Right renal pelvis (tissue), 4 donors: Measurements from ENCODE around the gene CPEB3. TPM values are rescaled to one million over a fixed set of nuclear protein-coding genes. Genes with fewer than 3 reads are reported as not detected.

Experiments
- DNase-seq, 4 donors: peaks; one replicate each; pipeline ENCODE4 v3.0.0-alpha.2; 2013; ENCODE audit warnings: low read depth in 4 of 4, low spot score in 3 of 4, missing footprints in 1 of 4
- polyA plus RNA-seq, 4 donors: library from polyadenylated mRNA; unstranded; fragments of 120-200 nt; gene quantifications; one replicate each; pipeline ENCODE4 v1.2.1, GENCODE V29; 2013; ENCODE audit not compliant: insufficient read length in 4 of 4

Gene CPEB3
- polyA plus RNA-seq, 4 donors, result 3.5 to 5.0 (median 3.8) TPM

DNA sequence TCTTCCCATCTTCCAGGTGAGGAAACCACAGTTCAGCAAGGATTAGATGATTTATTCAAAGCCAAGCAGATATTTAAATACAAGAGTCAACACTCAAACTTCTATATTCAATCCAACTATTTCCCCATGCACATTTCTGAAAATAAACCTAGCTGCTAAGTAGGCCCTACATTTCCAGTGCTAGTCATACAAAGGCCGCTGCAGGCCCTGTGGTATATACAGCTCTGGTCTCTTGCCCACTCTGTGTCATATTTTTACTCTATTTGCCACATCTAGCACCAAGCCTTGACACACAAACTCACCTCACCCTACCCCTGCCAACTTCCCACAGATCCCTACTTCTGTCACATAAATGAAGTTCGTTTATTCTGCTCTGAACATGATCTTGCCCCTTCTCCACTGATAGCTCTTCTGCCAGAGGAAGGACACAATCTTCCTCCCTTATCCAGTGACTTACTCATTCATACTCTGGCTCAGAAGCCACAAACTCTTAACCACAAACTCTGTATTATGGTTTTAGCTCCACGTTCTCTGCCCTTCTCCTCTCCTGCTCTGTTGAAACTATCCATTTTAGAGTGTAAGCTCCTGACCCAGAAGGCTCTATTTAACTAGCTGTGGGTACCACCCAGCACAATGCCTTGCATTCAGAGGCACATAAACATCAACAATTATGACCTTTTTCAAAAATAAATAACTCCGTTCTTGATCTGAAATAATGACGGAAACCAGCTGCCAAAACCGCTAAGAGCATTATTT is 180.7 kb downstream of the CPEB3 start:
- no peak for DNase-seq

- no peak for DNase-seq
Measured at GRCh38 chr10:92108747-92109146, 182.1 kb downstream of the CPEB3 start.

DNA sequence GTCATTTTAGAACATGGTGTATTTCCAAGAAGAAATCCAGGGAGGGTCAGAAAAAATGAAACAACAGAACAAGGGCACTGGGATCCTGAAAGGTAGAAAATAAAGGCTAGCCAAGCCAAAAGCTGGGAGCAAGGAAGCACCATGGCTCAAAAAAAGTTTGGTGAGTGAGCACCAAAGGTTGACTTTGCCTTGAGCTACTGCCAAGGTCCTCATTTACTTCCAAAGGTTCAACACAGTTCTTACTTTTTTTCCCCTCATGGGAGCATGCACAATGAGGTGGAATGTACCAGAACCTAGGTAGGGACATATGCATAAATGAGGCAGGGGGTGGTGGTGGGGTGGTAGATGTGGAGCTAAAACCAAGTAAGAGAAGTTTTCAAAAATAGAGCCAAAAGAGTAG is 182.8 kb downstream of the CPEB3 start:
- DNase-seq, result no peak

- DNase-seq, result no peak
Measured at GRCh38 chr10:92103376-92104090, 187.3 kb downstream of the CPEB3 start.

DNA sequence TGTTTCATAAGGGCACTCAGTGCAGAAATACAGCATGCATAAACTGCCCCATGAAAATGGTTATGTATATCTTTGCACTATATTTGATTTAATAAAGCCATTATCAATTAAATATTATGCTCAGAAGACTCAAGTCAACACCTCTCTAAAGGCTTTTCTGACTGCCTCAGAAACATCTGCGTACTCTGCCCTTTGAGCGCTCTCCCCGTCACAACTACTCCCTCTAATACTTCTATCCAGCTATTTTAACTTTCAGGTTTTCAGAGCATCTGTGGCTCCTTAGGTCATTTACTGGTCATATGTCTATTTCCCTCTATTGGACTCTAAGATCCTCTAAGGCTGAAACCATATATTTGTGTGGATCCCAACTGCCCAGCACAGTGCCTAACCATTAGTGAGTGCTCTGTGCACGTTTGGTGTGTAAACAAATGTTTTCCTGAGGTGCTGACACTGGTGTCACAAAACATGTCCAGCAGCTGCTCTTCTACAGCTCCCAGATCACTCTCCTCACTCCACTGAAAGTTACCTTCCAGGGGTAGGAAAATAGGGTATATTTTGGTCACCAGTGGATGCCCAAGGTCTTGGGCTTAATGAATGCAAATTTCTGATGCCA is 188.2 kb downstream of the CPEB3 start:
- no peak for DNase-seq

DNA sequence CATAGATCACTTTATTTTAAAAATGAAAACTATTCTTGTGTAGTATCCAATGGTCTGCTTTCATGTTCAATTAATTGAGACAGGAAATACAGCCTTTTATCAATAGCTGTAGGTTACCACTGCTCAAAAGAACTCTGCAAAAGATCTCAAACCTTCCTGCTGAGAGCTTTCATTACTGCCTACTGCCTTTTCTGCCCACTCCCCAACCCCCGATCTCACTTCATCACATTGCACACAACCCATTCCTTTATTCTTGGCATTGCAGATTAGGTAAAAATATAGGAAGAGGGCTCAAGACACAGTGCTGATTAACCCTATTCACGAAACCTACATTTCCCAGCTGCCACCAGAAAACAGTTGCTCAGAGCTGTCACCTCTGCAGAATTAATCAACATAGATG is 195.9 kb downstream of the CPEB3 start:
- no peak for DNase-seq

GRCh38 chr10:92091965-92092364 is 198.9 kb downstream of the CPEB3 start:
- DNase-seq, result no peak

GRCh38 chr10:92087750-92088395 is 203.0 kb downstream of the CPEB3 start:
- DNase-seq, result peak; percentile 48 to 67 (median 60)

GRCh38 chr10:92082583-92083280 is 208.1 kb downstream of the CPEB3 start:
- no peak for DNase-seq

- DNase-seq, result no peak
Measured at GRCh38 chr10:92081641-92082040, 209.2 kb downstream of the CPEB3 start.

DNA sequence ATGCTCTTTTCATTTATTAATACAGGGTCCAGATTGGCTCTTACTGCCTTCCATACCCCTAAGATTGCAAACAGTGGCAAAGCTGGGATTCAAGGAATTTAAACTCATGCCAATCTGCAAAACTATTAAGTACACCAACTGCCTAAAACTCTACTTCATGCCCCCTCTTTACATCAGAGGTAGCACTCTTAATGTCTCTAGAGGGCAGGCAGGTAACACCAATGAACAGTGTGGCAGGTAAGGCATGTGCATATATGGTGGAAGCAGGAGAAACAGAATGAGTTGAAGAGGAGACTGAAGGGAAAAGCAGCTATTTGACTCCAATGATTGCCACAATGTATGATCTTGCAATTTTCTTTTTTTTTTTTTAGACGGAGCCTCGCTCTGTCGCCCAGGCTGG is 210.6 kb downstream of the CPEB3 start:
- no peak for DNase-seq

DNA sequence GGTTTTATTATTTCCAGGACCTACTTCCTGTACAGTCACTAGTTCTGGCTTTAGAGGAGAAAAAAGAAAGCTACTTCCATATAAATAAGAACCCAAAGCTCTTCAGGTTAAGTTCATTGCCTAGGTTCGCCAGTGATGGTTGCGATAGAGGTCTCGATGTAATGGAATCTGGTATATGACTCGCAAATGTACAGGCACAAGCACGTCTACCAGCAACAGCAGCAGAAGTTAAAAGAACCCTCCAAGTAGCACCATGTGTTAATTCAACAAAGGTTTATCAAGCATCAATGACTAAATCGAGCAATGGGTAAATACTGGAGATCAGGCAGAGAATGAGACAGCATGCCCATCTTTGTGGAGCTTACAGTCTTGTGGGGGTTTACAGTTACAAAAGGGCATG is 211.9 kb downstream of the CPEB3 start:
- DNase-seq, result no peak

GRCh38 chr10:92076722-92077121 is 214.2 kb downstream of the CPEB3 start:
- no peak for DNase-seq

- no peak for DNase-seq
Measured at GRCh38 chr10:92075829-92076228, 215.0 kb downstream of the CPEB3 start.

DNA sequence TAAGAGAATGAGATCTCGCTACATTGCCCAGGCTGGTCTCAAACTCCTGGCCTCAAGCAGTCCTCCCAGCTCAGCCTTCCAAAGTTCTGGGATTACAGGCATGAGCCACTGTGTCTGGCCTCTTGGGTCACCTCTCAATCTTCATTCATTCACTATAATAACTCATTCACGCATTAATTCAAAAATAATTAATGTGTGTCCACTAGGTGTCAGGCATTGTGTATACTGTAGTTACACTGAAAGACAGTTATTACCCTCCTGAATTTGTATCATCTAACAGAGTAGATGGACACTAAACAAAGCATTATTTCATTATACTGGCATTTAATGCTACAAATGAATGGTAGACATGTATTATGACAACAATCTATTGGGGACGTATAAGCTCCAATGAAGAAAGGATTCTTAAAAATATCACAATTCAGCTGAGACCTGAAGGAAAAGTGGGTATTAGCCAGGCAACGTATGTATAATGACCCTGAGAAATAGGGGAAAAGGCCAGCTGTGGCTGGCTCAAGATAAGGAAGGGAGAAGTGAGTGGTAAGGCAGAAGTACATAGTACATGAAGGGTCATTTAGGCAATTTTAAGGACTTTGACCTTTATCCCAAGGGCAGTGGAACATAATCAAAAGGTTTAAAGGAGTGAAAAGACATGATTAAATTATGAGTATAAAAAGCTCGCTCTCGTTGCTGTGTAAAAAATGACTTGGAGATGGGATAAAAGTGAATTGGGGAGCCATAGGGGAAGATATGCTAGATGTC is 216.6 kb downstream of the CPEB3 start:
- DNase-seq, result no peak

- DNase-seq, result no peak
Measured at GRCh38 chr10:92068900-92069299, 222.0 kb downstream of the CPEB3 start.

DNA sequence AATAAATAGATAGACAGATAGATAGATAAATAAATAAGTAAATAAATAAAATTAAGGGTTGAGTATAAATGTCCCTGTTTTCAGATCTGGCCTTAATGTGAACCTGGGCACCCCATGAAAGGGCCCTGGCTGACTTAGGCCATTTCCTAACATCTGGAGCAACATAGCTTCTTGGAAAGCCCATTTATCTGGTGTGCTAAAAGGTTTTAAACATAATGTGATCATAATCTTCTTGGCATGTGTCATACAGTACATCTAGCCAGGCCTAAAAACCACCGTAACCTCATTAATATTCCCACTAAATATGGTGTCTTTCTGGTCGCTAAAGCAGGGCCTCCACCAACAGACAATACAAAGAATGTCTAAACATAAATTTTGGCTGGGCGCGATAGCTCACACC is 224.5 kb downstream of the CPEB3 start:
- DNase-seq, result no peak

DNA sequence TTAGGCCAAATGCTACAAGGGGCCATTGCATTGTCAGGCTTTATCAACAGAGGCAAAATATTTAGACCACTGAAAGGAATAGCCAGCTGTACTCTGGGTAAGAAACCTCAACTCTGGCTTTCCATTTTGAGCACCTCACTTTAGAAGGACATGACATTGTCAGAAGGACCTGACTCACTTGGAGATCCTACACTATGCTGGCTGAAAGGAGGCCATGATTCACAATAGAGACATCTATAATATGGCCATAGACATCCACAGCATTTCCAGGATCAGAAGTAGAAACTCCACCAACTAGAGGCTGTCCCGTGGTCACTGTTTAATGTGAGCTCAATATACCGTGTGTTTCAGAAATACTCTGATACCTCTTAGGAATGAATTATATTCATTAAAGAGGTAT is 226.4 kb downstream of the CPEB3 start:
- no peak for DNase-seq

- DNase-seq, result no peak
Measured at GRCh38 chr10:92062273-92062672, 228.6 kb downstream of the CPEB3 start.

- DNase-seq, result no peak
Measured at GRCh38 chr10:92054807-92055206, 236.1 kb downstream of the CPEB3 start.
